Measurements from ENCODE around the gene STAB1. TPM values are rescaled to one million over a fixed set of nuclear protein-coding genes. Genes with fewer than 3 reads are reported as not detected.
A peak's percentile ranks its signal among the peaks of the same experiment; 100 is the strongest.

Gene STAB1
- total RNA-seq, 4 donors from 2014 or later: 10.3 to 27.2 (median 23.3) TPM

GRCh38 chr3:52517796-52518722 lies 22.9 kb downstream of the STAB1 start:
- in situ Hi-C loops (cut with MboI; ENCODE audit: low sequenced_read_pairs in 4 of 4) (no loop called here), intact Hi-C loops (cut with DNase I; ENCODE audit: low total_unique reads) (no loop called here)
- H3K27ac ChIP-seq: no peak overlapping the region
- H3K36me3 ChIP-seq: no peaks in the 10 kb centered on the region
- H3K9me3 ChIP-seq: no peaks in the 10 kb centered on the region
- TF ChIP-seq CTCF (IDR thresholded peaks at IDR 0.05 in 4 of 5, conservative IDR thresholded peaks at IDR 0.05 in 1 of 5) (no peak), POLR2A (IDR thresholded peaks at IDR 0.05) (no peak)
- ATAC-seq: no peak
- no peaks in the 10 kb centered on the region for H3K4me1 ChIP-seq
- DNase-seq: no peak
- peak overlapping the region; percentile 31 to 41 (median 39) for H3K4me3 ChIP-seq
- H3K27me3 ChIP-seq: no peaks in the 10 kb centered on the region

GRCh38 chr3:52518723-52519444 lies 23.7 kb downstream of the STAB1 start:
- in situ Hi-C loops (cut with MboI; ENCODE audit: low sequenced_read_pairs in 4 of 4) (no loop called here), intact Hi-C loops (cut with DNase I; ENCODE audit: low total_unique reads) (no loop called here)
- no peaks in the 10 kb centered on the region for H3K36me3 ChIP-seq
- ATAC-seq (peak in 1 of 2 donors; percentile 43), DNase-seq (peak in 1 of 2 donors; percentile 39)
- no peaks in the 10 kb centered on the region for H3K27me3 ChIP-seq
- no peak for TF ChIP-seq POLR2A (IDR thresholded peaks at IDR 0.05)
- TF ChIP-seq CTCF (IDR thresholded peaks at IDR 0.05 in 4 of 5, conservative IDR thresholded peaks at IDR 0.05 in 1 of 5): no peak
- H3K27ac ChIP-seq: no peak overlapping the region
- H3K9me3 ChIP-seq: no peaks in the 10 kb centered on the region
- peak overlapping the region; percentile 31 to 41 (median 39) for H3K4me3 ChIP-seq
- no peaks in the 10 kb centered on the region for H3K4me1 ChIP-seq

DNA sequence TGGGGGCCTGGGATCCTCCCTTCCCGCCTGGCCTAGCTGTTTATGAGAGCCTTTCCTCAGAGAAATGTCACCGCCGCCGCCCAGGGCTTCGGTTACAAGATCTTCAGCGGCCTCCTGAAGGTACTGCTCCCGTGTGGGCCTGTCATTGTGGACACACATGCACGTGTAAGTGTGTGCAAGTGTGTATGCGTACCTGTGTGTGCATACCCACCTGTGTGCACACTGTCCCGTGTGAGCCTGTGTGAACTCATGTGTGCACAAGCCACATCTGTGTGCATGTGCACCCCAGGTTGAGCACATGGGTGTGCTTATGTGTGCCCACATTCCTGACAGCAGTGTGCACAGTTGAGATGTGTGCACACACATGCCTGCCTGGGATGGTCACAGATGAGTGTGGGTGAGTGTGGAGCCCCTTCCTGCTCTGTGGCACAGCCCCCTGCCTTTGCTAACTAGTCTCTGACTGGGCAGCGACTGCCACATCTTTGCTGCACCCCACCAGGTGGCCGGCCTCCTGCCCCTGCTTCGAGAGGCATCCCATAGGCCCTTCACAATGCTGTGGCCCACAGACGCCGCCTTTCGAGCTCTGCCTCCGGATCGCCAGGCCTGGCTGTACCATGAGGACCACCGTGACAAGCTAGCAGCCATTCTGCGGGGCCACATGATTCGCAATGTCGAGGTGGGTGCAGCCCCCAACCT lies 24.5 kb downstream of the STAB1 start:
- no peak for ATAC-seq
- in situ Hi-C loops (cut with MboI; ENCODE audit: low sequenced_read_pairs in 4 of 4): no loop called here

More for the DNA sequence above, 24.5 kb downstream of the STAB1 start:
- Histone ChIP-seq H3K4me3 (no peak overlapping the region), H3K9me3 (no peaks in the 10 kb centered on the region), H3K36me3 (no peaks in the 10 kb centered on the region), H3K4me1 (no peaks in the 10 kb centered on the region), H3K27ac (no peak overlapping the region), H3K27me3 (no peaks in the 10 kb centered on the region)
- no peak for TF ChIP-seq CTCF (IDR thresholded peaks at IDR 0.05 in 4 of 5, conservative IDR thresholded peaks at IDR 0.05 in 1 of 5)
- no peak for TF ChIP-seq POLR2A (IDR thresholded peaks at IDR 0.05)
- DNase-seq: no peak
- intact Hi-C loops (cut with DNase I; ENCODE audit: low total_unique reads): no loop called here

Data from gastrocnemius medialis (tissue), 4 donors.